ENCODE data around the gene SLC15A5.

SLC15A5 gene

DNA sequence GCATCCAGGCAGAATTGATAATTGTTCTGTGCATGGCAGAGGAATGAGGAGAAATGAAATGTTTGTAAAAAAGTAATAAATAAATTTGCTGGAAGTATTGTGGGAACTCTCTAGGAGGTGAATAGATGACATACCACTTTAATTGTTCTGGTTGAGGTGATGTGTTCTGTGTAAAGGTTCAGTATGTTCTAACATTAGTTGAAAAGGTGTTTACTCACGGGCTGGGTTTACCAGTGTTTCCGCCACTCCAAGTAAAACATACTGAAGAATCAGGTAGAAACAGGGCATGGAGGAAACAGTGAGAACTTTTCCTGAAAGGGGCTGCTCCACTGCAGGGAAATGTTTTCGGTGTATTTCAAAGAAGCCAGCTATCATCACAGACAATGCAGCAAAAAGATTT, 53.3 kb downstream of the SLC15A5 start:
- H3K9me3 ChIP-seq (ENCODE audit: control insufficient read depth, low read length): no peaks in the 10 kb centered on the region
- H3K4me1 ChIP-seq: no peaks in the 10 kb centered on the region
- TF ChIP-seq, protein P1, sequence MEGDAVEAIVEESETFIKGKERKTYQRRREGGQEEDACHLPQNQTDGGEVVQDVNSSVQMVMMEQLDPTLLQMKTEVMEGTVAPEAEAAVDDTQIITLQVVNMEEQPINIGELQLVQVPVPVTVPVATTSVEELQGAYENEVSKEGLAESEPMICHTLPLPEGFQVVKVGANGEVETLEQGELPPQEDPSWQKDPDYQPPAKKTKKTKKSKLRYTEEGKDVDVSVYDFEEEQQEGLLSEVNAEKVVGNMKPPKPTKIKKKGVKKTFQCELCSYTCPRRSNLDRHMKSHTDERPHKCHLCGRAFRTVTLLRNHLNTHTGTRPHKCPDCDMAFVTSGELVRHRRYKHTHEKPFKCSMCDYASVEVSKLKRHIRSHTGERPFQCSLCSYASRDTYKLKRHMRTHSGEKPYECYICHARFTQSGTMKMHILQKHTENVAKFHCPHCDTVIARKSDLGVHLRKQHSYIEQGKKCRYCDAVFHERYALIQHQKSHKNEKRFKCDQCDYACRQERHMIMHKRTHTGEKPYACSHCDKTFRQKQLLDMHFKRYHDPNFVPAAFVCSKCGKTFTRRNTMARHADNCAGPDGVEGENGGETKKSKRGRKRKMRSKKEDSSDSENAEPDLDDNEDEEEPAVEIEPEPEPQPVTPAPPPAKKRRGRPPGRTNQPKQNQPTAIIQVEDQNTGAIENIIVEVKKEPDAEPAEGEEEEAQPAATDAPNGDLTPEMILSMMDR (IDR thresholded peaks at IDR 0.05): no peak
- no peaks in the 10 kb centered on the region for H3K79me2 ChIP-seq
- H2AFZ ChIP-seq: no peak overlapping the region
- H3K9ac ChIP-seq: no peak overlapping the region
- no peak overlapping the region for H3K27ac ChIP-seq
- no peak overlapping the region for H3K4me2 ChIP-seq (ENCODE audit: low read length)
- no peak overlapping the region for H3K4me3 ChIP-seq (ENCODE audit: low read depth, low read length)
- no peaks in the 10 kb centered on the region for H3K27me3 ChIP-seq (ENCODE audit: control insufficient read depth, insufficient read depth, low read length)
- H3K36me3 ChIP-seq (ENCODE audit: control insufficient read depth, insufficient read depth, low read length): no peaks in the 10 kb centered on the region

DNA sequence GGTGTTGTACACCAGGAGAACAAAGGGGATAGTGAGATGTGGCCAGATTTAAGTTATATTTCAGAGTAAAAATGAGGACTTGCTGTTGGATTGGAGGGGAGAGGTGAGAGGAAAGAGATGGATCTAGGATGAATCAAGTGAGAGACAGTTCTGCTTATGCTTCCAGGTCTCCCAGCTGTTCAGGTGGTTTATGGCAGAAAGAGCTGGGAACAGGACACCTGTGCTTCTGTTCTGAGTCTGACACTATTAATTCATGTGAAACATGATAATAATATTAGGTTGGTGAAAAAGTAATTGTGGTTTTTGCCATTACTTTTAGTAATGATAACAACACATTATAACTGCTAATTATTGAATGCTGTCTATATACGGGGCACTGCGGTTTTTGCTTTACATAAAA, 55.7 kb downstream of the SLC15A5 start:
- Histone ChIP-seq H3K27ac (no peak overlapping the region), H3K4me3 (ENCODE audit: low read depth, low read length) (no peak overlapping the region), H3K79me2 (no peaks in the 10 kb centered on the region), H3K9me3 (ENCODE audit: control insufficient read depth, low read length) (no peaks in the 10 kb centered on the region), H3K27me3 (ENCODE audit: control insufficient read depth, insufficient read depth, low read length) (no peaks in the 10 kb centered on the region), H3K4me2 (ENCODE audit: low read length) (no peak overlapping the region), H3K4me1 (no peaks in the 10 kb centered on the region), H2AFZ (no peak overlapping the region), H3K36me3 (ENCODE audit: control insufficient read depth, insufficient read depth, low read length) (no peaks in the 10 kb centered on the region), H3K9ac (no peak overlapping the region)
- TF ChIP-seq, protein P1 (IDR thresholded peaks at IDR 0.05): no peak

DNA sequence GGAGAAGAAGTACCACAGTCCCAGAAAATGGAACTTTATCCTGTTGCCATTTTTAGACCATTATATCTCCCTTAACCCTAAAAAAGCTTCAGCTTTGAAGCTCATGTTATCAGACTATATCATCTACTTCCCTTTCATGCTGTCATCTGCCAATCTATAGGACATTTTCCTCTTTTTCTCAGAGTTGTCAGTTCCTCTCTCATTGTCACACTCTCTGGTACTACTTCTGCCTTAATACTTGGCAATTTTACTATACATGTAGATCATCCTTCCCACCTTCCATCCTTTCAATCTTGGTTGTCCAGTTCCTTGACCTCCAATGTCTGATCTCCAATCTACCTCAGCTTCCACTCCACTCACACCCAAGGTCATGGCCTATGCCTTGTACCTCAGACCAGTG, 57.4 kb downstream of the SLC15A5 start:
- H3K4me3 ChIP-seq (ENCODE audit: low read depth, low read length): no peak overlapping the region
- no peak overlapping the region for H3K9ac ChIP-seq
- H3K79me2 ChIP-seq: no peaks in the 10 kb centered on the region
- no peaks in the 10 kb centered on the region for H3K4me1 ChIP-seq
- no peaks in the 10 kb centered on the region for H3K27me3 ChIP-seq (ENCODE audit: control insufficient read depth, insufficient read depth, low read length)
- no peak overlapping the region for H3K27ac ChIP-seq
- no peaks in the 10 kb centered on the region for H3K9me3 ChIP-seq (ENCODE audit: control insufficient read depth, low read length)
- H3K36me3 ChIP-seq (ENCODE audit: control insufficient read depth, insufficient read depth, low read length): no peaks in the 10 kb centered on the region
- H2AFZ ChIP-seq: no peak overlapping the region
- no peak overlapping the region for H3K4me2 ChIP-seq (ENCODE audit: low read length)
- TF ChIP-seq, protein P1 (IDR thresholded peaks at IDR 0.05): no peak

DNA sequence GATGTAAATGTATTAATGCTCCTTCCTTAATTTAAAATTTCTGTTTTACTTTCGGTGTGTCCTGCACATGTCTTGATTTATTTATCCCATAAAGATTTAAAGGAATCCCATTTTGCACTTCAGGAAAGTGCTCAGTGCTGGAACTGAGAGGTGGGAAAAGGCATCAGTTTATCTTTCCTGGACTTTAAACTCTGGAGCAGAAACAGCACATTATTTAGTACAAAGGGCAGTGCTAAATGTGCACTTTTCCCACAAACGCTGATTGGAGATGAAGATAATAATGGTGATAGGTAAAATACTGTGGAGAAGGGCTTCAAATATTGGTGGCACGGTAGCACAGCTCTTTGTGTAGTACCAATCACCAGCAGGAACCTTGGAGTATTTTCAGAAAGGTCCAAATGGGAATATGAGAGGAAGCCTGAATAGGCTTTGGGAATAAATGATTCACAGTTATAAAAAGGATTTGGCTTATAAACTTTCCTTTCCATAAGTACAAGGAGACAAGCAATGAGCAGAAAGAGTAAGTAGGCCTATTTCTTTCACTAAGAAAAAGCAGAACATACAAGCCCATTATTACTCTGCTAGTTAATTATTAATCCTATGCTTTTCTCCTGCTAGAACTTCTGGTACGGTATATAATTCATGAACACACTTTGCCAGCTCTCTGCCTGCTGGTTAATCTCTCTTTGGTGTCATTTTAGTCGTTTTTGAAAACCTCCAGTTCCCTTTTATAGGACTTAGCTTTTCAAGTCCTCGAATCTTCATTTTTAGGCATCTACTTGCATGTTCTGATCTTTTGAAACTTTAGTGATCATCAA, 58.3 kb downstream of the SLC15A5 start:
- H3K9me3 ChIP-seq (ENCODE audit: control insufficient read depth, low read length): no peaks in the 10 kb centered on the region
- H2AFZ ChIP-seq: no peak overlapping the region
- H3K4me3 ChIP-seq (ENCODE audit: low read depth, low read length): no peak overlapping the region
- no peaks in the 10 kb centered on the region for H3K79me2 ChIP-seq
- TF ChIP-seq, protein P1 (IDR thresholded peaks at IDR 0.05): no peak
- no peaks in the 10 kb centered on the region for H3K36me3 ChIP-seq (ENCODE audit: control insufficient read depth, insufficient read depth, low read length)
- no peak overlapping the region for H3K4me2 ChIP-seq (ENCODE audit: low read length)
- H3K27ac ChIP-seq: no peak overlapping the region
- H3K9ac ChIP-seq: no peak overlapping the region
- H3K27me3 ChIP-seq (ENCODE audit: control insufficient read depth, insufficient read depth, low read length): no peaks in the 10 kb centered on the region
- H3K4me1 ChIP-seq: no peaks in the 10 kb centered on the region

DNA sequence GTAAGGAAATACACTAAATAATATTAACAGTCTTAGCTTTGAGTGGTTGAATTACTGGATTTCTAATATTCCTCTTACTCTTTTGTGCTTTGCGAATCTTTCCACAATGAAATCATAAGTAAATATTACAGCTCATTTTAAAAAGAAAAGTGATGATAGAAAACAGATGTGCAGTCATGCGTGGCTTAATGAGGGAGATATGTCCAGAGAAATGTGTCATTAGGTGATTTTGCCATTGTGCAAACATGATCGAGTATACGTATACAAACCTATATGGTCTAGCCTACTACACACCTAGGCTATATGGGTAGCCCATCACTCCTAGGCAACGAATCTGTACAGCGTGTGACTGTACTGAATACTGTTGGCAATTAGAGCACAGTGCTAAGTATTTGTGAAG, 59.3 kb downstream of the SLC15A5 start:
- no peak overlapping the region for H3K27ac ChIP-seq
- no peaks in the 10 kb centered on the region for H3K9me3 ChIP-seq (ENCODE audit: control insufficient read depth, low read length)
- TF ChIP-seq, protein P1 (IDR thresholded peaks at IDR 0.05): no peak
- H3K4me2 ChIP-seq (ENCODE audit: low read length): no peak overlapping the region
- no peak overlapping the region for H3K4me3 ChIP-seq (ENCODE audit: low read depth, low read length)
- H3K36me3 ChIP-seq (ENCODE audit: control insufficient read depth, insufficient read depth, low read length): no peaks in the 10 kb centered on the region
- no peak overlapping the region for H3K9ac ChIP-seq
- H2AFZ ChIP-seq: no peak overlapping the region
- no peaks in the 10 kb centered on the region for H3K4me1 ChIP-seq
- H3K79me2 ChIP-seq: no peaks in the 10 kb centered on the region
- H3K27me3 ChIP-seq (ENCODE audit: control insufficient read depth, insufficient read depth, low read length): no peaks in the 10 kb centered on the region
